Measurements from ENCODE around the gene NCR1. TPM values are rescaled to one million over a fixed set of nuclear protein-coding genes. Genes with fewer than 3 reads are reported as not detected.
A peak's percentile ranks its signal among the peaks of the same experiment; 100 is the strongest.
"Not testable (repeated sequence)": the region's sequence is repeated elsewhere in the genome, so short reads cannot be mapped to it uniquely, and the experiment has no call there.

Gene NCR1
- total RNA-seq (2014; rRNA removed; shearing (Covaris generic); ENCODE audit: low replicate concordance): not detected in 2 replicates

GRCh38 chr19:54905803-54906511 is at the start of gene NCR1:
TSS of gene NCR1 (plus strand) at chr19:54906148. CDS start at chr19:54906188, 40 bp downstream.
- Histone ChIP-seq H3K9me3 (no peaks in the 10 kb centered on the region), H3K27me3 (no peaks in the 10 kb centered on the region), H3K36me3 (no peaks in the 10 kb centered on the region), H3K4me3 (no peak within 1 kb of the TSS)
- no peak for DNase-seq

- not testable (repeated sequence) for H3K27me3 ChIP-seq, H3K36me3 ChIP-seq, H3K4me3 ChIP-seq, DNase-seq, H3K9me3 ChIP-seq
These were observed 47.5 kb upstream of the NCR1 start for GRCh38 chr19:54858476-54858875.

GRCh38 chr19:54859421-54859820 is 46.5 kb upstream of the NCR1 start:
- H3K9me3 ChIP-seq, H3K4me3 ChIP-seq, H3K27me3 ChIP-seq, H3K36me3 ChIP-seq: not testable (repeated sequence)
- peak; percentile 83 for DNase-seq

- H3K36me3 ChIP-seq, DNase-seq, H3K27me3 ChIP-seq, H3K4me3 ChIP-seq, H3K9me3 ChIP-seq: not testable (repeated sequence)
These were observed 42.5 kb upstream of the NCR1 start for GRCh38 chr19:54863459-54863858.

- Histone ChIP-seq H3K36me3 (no peaks in the 10 kb centered on the region), H3K4me3 (no peak overlapping the region), H3K27me3 (no peaks in the 10 kb centered on the region), H3K9me3 (peaks cover 2% of the 10 kb centered on the region; the same call in 1 of the 2 replicates)
- DNase-seq: no peak
These were observed 34.3 kb upstream of the NCR1 start for GRCh38 chr19:54871696-54872095.

GRCh38 chr19:54873990-54874389 is 32.0 kb upstream of the NCR1 start, which contains the start of gene FCAR:
TSS of gene FCAR (plus strand) at chr19:54874235. CDS start at chr19:54874290, 55 bp downstream.
- Histone ChIP-seq H3K27me3 (no peaks in the 10 kb centered on the region), H3K9me3 (peaks cover 2% of the 10 kb centered on the region; the same call in 1 of the 2 replicates), H3K4me3 (no peak within 1 kb of the TSS), H3K36me3 (no peaks in the 10 kb centered on the region)
- no peak for DNase-seq

- H3K4me3 ChIP-seq: no peak overlapping the region
- H3K36me3 ChIP-seq: no peaks in the 10 kb centered on the region
These were observed 30.4 kb upstream of the NCR1 start for GRCh38 chr19:54875506-54875905.

GRCh38 chr19:54877471-54877870 is 28.5 kb upstream of the NCR1 start:
- no peak overlapping the region for H3K4me3 ChIP-seq
- peaks cover 2% of the 10 kb centered on the region; the same call in 1 of the 2 replicates for H3K9me3 ChIP-seq
- H3K27me3 ChIP-seq: no peaks in the 10 kb centered on the region

More at GRCh38 chr19:54875506-54875905, 30.4 kb upstream of the NCR1 start:
- no peaks in the 10 kb centered on the region for H3K27me3 ChIP-seq
- no peak for DNase-seq
- peaks cover 2% of the 10 kb centered on the region; the same call in 1 of the 2 replicates for H3K9me3 ChIP-seq

GRCh38 chr19:54881884-54882283 is 24.1 kb upstream of the NCR1 start:
- no peak for DNase-seq
- no peaks in the 10 kb centered on the region for H3K36me3 ChIP-seq
- H3K27me3 ChIP-seq: no peaks in the 10 kb centered on the region; the same call in 1 of the 2 replicates
- no peak overlapping the region for H3K4me3 ChIP-seq
- H3K9me3 ChIP-seq: no peaks in the 10 kb centered on the region

More at GRCh38 chr19:54877471-54877870, 28.5 kb upstream of the NCR1 start:
- no peaks in the 10 kb centered on the region for H3K36me3 ChIP-seq
- DNase-seq: no peak

GRCh38 chr19:54882758-54883157 is 23.2 kb upstream of the NCR1 start:
- no peaks in the 10 kb centered on the region for H3K9me3 ChIP-seq
- DNase-seq: peak; percentile 36
- peak overlapping the region; percentile 2; the same call in 1 of the 2 replicates for H3K4me3 ChIP-seq
- no peaks in the 10 kb centered on the region; the same call in 1 of the 2 replicates for H3K27me3 ChIP-seq
- H3K36me3 ChIP-seq: no peaks in the 10 kb centered on the region

- Histone ChIP-seq H3K4me3 (no peak overlapping the region; the same call in 1 of the 2 replicates), H3K36me3 (no peaks in the 10 kb centered on the region), H3K27me3 (no peaks in the 10 kb centered on the region; the same call in 1 of the 2 replicates), H3K9me3 (no peaks in the 10 kb centered on the region)
- no peak for DNase-seq
These were observed 22.7 kb upstream of the NCR1 start for GRCh38 chr19:54883228-54883627.

- DNase-seq: no peak
- H3K36me3 ChIP-seq: no peaks in the 10 kb centered on the region
- H3K4me3 ChIP-seq: no peak overlapping the region
- H3K27me3 ChIP-seq: no peaks in the 10 kb centered on the region; the same call in 1 of the 2 replicates
- no peaks in the 10 kb centered on the region for H3K9me3 ChIP-seq
These were observed 17.7 kb upstream of the NCR1 start for GRCh38 chr19:54888239-54888638.

- DNase-seq: peak; percentile 59
- Histone ChIP-seq H3K27me3 (no peaks in the 10 kb centered on the region; the same call in 1 of the 2 replicates), H3K4me3 (no peak overlapping the region), H3K9me3 (no peaks in the 10 kb centered on the region), H3K36me3 (no peaks in the 10 kb centered on the region)
These were observed 16.4 kb upstream of the NCR1 start for GRCh38 chr19:54889566-54889965.

GRCh38 chr19:54893406-54893805 is 12.5 kb upstream of the NCR1 start:
- peak; percentile 74 for DNase-seq

GRCh38 chr19:54894106-54894505 is 11.8 kb upstream of the NCR1 start:
- not testable (repeated sequence) for H3K4me3 ChIP-seq, H3K27me3 ChIP-seq, H3K36me3 ChIP-seq, H3K9me3 ChIP-seq, DNase-seq

More at GRCh38 chr19:54893406-54893805, 12.5 kb upstream of the NCR1 start:
- H3K9me3 ChIP-seq: no peaks in the 10 kb centered on the region
- H3K36me3 ChIP-seq: no peaks in the 10 kb centered on the region
- no peak overlapping the region for H3K4me3 ChIP-seq
- no peaks in the 10 kb centered on the region for H3K27me3 ChIP-seq

- DNase-seq: no peak
- Histone ChIP-seq H3K27me3 (no peaks in the 10 kb centered on the region), H3K9me3 (no peaks in the 10 kb centered on the region), H3K36me3 (no peaks in the 10 kb centered on the region), H3K4me3 (no peak overlapping the region)
These were observed 9.9 kb upstream of the NCR1 start for GRCh38 chr19:54896036-54896435.

- H3K27me3 ChIP-seq, H3K9me3 ChIP-seq, DNase-seq, H3K36me3 ChIP-seq, H3K4me3 ChIP-seq: not testable (repeated sequence)
These were observed 7.3 kb upstream of the NCR1 start for GRCh38 chr19:54898685-54899084.

- H3K27me3 ChIP-seq, DNase-seq, H3K9me3 ChIP-seq, H3K36me3 ChIP-seq, H3K4me3 ChIP-seq: not testable (repeated sequence)
These were observed 6.3 kb upstream of the NCR1 start for GRCh38 chr19:54899646-54900045.

Measured in MG63 (cell line).